Measurements from ENCODE around the gene NLRC3.

DNA sequence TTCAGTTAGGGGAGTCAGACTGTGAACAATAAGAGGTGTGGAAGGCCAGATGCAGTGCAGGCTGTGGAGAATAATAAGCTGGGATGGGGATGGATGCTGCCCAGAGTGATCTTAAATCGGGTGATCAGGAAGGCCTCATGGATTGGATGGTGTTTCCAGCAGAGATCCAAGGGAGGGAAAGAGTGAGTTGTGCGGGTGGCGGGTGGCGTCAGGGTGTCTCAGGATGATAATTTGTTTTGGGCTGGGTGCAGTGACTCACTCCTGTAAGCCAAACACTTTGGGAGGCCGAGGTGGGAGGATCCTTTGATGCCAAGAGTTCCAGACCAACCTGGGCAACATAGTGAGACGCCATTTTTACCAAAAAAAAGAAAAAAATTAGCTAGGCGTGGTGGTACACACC lies 68.5 kb downstream of the NLRC3 start:
- TF ChIP-seq, protein P1, sequence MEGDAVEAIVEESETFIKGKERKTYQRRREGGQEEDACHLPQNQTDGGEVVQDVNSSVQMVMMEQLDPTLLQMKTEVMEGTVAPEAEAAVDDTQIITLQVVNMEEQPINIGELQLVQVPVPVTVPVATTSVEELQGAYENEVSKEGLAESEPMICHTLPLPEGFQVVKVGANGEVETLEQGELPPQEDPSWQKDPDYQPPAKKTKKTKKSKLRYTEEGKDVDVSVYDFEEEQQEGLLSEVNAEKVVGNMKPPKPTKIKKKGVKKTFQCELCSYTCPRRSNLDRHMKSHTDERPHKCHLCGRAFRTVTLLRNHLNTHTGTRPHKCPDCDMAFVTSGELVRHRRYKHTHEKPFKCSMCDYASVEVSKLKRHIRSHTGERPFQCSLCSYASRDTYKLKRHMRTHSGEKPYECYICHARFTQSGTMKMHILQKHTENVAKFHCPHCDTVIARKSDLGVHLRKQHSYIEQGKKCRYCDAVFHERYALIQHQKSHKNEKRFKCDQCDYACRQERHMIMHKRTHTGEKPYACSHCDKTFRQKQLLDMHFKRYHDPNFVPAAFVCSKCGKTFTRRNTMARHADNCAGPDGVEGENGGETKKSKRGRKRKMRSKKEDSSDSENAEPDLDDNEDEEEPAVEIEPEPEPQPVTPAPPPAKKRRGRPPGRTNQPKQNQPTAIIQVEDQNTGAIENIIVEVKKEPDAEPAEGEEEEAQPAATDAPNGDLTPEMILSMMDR (IDR thresholded peaks at IDR 0.05; ENCODE audit: insufficient read depth, low read depth, low read length) = no peak
- no peak for TF ChIP-seq EZH2 (IDR thresholded peaks at IDR 0.05; ENCODE audit: insufficient read depth, low read length)
